Measurements from ENCODE around the gene PRKCQ. TPM values are rescaled to one million over a fixed set of nuclear protein-coding genes. Genes with fewer than 3 reads are reported as not detected.
"Not testable (repeated sequence)": the region's sequence is repeated elsewhere in the genome, so short reads cannot be mapped to it uniquely, and the experiment has no call there.

PRKCQ gene
- total RNA-seq, 2 donors from 2014 or later = 42.9 to 49.2 TPM

GRCh38 chr10:6465854-6466601 is 114.0 kb downstream of the PRKCQ start:
- H3K4me1 Mint-ChIP-seq (ENCODE audit: low read depth) = peaks cover 40% of the 10 kb centered on the region
- H3K9me3 Mint-ChIP-seq = peaks cover 4 to 5% of the 10 kb centered on the region in 2 donors
- peak; percentile 25 to 37 for DNase-seq
- H3K4me3 Mint-ChIP-seq = peak overlapping the region; percentile 33 to 51
- peaks cover 26 to 43% of the 10 kb centered on the region in 2 donors for H3K36me3 Mint-ChIP-seq (ENCODE audit: insufficient read depth in 2 of 2)
- no peaks in the 10 kb centered on the region for H3K27me3 Mint-ChIP-seq (ENCODE audit: low read depth)
- ATAC-seq (replicated peaks in 1 of 2) = peak; percentile 83 to 84
- peak overlapping the region; percentile 21 for H3K27ac Mint-ChIP-seq

GRCh38 chr10:6465437-6465836 is 114.6 kb downstream of the PRKCQ start:
- peak overlapping the region; percentile 21 for H3K27ac Mint-ChIP-seq
- DNase-seq = no peak

GRCh38 chr10:6464862-6465430 is 115.1 kb downstream of the PRKCQ start:
- H3K9me3 Mint-ChIP-seq = peaks cover 7 to 9% of the 10 kb centered on the region in 2 donors
- peaks cover 26 to 47% of the 10 kb centered on the region in 2 donors for H3K36me3 Mint-ChIP-seq (ENCODE audit: insufficient read depth in 2 of 2)
- no peak for ATAC-seq (replicated peaks in 1 of 2)
- no peaks in the 10 kb centered on the region for H3K27me3 Mint-ChIP-seq (ENCODE audit: low read depth)
- H3K27ac Mint-ChIP-seq = no peak overlapping the region
- H3K4me3 Mint-ChIP-seq = no peak overlapping the region
- no peak for DNase-seq
- peaks cover 29% of the 10 kb centered on the region for H3K4me1 Mint-ChIP-seq (ENCODE audit: low read depth)

More at GRCh38 chr10:6465437-6465836, 114.6 kb downstream of the PRKCQ start:
- Mint-ChIP-seq H3K27me3 (ENCODE audit: low read depth) (no peaks in the 10 kb centered on the region), H3K9me3 (peaks cover 9% of the 10 kb centered on the region in 2 donors), H3K36me3 (ENCODE audit: insufficient read depth in 2 of 2) (peaks cover 31 to 47% of the 10 kb centered on the region in 2 donors), H3K4me3 (peak overlapping the region; percentile 33 to 51), H3K4me1 (ENCODE audit: low read depth) (peaks cover 34% of the 10 kb centered on the region)
- ATAC-seq (replicated peaks in 1 of 2) = no peak

GRCh38 chr10:6463366-6463765 is 116.7 kb downstream of the PRKCQ start:
- no peak for DNase-seq
- no peak for ATAC-seq (replicated peaks in 1 of 2)
- Mint-ChIP-seq H3K36me3 (ENCODE audit: insufficient read depth in 2 of 2) (peaks cover 32 to 58% of the 10 kb centered on the region in 2 donors), H3K27me3 (ENCODE audit: low read depth) (no peaks in the 10 kb centered on the region), H3K27ac (no peak overlapping the region), H3K4me1 (ENCODE audit: low read depth) (peaks cover 36% of the 10 kb centered on the region), H3K4me3 (no peak overlapping the region), H3K9me3 (peaks cover 5 to 13% of the 10 kb centered on the region in 2 donors)

- ATAC-seq (replicated peaks in 1 of 2) = no peak
- Mint-ChIP-seq H3K9me3 (peaks cover 5 to 13% of the 10 kb centered on the region in 2 donors), H3K36me3 (ENCODE audit: insufficient read depth in 2 of 2) (peaks cover 28 to 62% of the 10 kb centered on the region in 2 donors), H3K4me1 (ENCODE audit: low read depth) (peaks cover 42% of the 10 kb centered on the region), H3K4me3 (no peak overlapping the region), H3K27me3 (ENCODE audit: low read depth) (no peaks in the 10 kb centered on the region), H3K27ac (no peak overlapping the region)
- DNase-seq = no peak
These were observed 118.1 kb downstream of the PRKCQ start for GRCh38 chr10:6461961-6462360.

GRCh38 chr10:6460861-6461409 is 119.1 kb downstream of the PRKCQ start:
- Mint-ChIP-seq H3K27me3 (ENCODE audit: low read depth) (no peaks in the 10 kb centered on the region), H3K27ac (no peak overlapping the region), H3K36me3 (ENCODE audit: insufficient read depth in 2 of 2) (peaks cover 28 to 62% of the 10 kb centered on the region in 2 donors), H3K4me3 (no peak overlapping the region), H3K4me1 (ENCODE audit: low read depth) (peaks cover 32% of the 10 kb centered on the region), H3K9me3 (peaks cover 5 to 13% of the 10 kb centered on the region in 2 donors)
- ATAC-seq (replicated peaks in 1 of 2) (no peak), DNase-seq (no peak)

GRCh38 chr10:6458814-6459213 is 121.3 kb downstream of the PRKCQ start:
- Mint-ChIP-seq H3K27me3 (ENCODE audit: low read depth) (no peaks in the 10 kb centered on the region), H3K27ac (peak overlapping the region; percentile 26), H3K9me3 (peaks cover 5 to 13% of the 10 kb centered on the region in 2 donors), H3K4me3 (no peak overlapping the region), H3K4me1 (ENCODE audit: low read depth) (peaks cover 17% of the 10 kb centered on the region), H3K36me3 (ENCODE audit: insufficient read depth in 2 of 2) (peaks cover 37 to 75% of the 10 kb centered on the region in 2 donors)
- ATAC-seq (replicated peaks in 1 of 2) (peak in 1 of 2 donors; percentile 30), DNase-seq (peak in 1 of 2 donors; percentile 7)

- no peak for ATAC-seq (replicated peaks in 1 of 2)
- Mint-ChIP-seq H3K27me3 (ENCODE audit: low read depth) (no peaks in the 10 kb centered on the region), H3K36me3 (ENCODE audit: insufficient read depth in 2 of 2) (peaks cover 34 to 70% of the 10 kb centered on the region in 2 donors), H3K9me3 (peaks cover 5 to 13% of the 10 kb centered on the region in 2 donors), H3K27ac (peak overlapping the region; percentile 31), H3K4me3 (no peak overlapping the region), H3K4me1 (ENCODE audit: low read depth) (peaks cover 17% of the 10 kb centered on the region)
- no peak for DNase-seq
These were observed 122.7 kb downstream of the PRKCQ start for GRCh38 chr10:6457376-6457775.

GRCh38 chr10:6456067-6456466 is 124.0 kb downstream of the PRKCQ start:
- DNase-seq = no peak
- no peak overlapping the region for H3K4me3 Mint-ChIP-seq
- H3K27ac Mint-ChIP-seq = peak overlapping the region; percentile 17
- peaks cover 4 to 9% of the 10 kb centered on the region in 2 donors for H3K9me3 Mint-ChIP-seq
- peaks cover 30 to 64% of the 10 kb centered on the region in 2 donors for H3K36me3 Mint-ChIP-seq (ENCODE audit: insufficient read depth in 2 of 2)
- ATAC-seq (replicated peaks in 1 of 2) = no peak
- H3K27me3 Mint-ChIP-seq (ENCODE audit: low read depth) = no peaks in the 10 kb centered on the region
- H3K4me1 Mint-ChIP-seq (ENCODE audit: low read depth) = peaks cover 17% of the 10 kb centered on the region

- Mint-ChIP-seq H3K36me3 (ENCODE audit: insufficient read depth in 2 of 2) (peaks cover 25 to 62% of the 10 kb centered on the region in 2 donors), H3K4me3 (no peak overlapping the region), H3K9me3 (peaks cover 0 to 4% of the 10 kb centered on the region in 2 donors), H3K4me1 (ENCODE audit: low read depth) (peaks cover 17% of the 10 kb centered on the region), H3K27ac (peak overlapping the region; percentile 17), H3K27me3 (ENCODE audit: low read depth) (no peaks in the 10 kb centered on the region)
- DNase-seq (no peak), ATAC-seq (replicated peaks in 1 of 2) (no peak)
These were observed 124.5 kb downstream of the PRKCQ start for GRCh38 chr10:6455592-6455991.

- ATAC-seq (replicated peaks in 1 of 2) = no peak
- Mint-ChIP-seq H3K9me3 (no peaks in the 10 kb centered on the region), H3K27ac (no peak overlapping the region), H3K4me1 (ENCODE audit: low read depth) (peaks cover 31% of the 10 kb centered on the region), H3K27me3 (ENCODE audit: low read depth) (no peaks in the 10 kb centered on the region), H3K4me3 (no peak overlapping the region), H3K36me3 (ENCODE audit: insufficient read depth in 2 of 2) (peaks cover 9 to 32% of the 10 kb centered on the region in 2 donors)
- DNase-seq = no peak
These were observed 133.4 kb downstream of the PRKCQ start for GRCh38 chr10:6446711-6447110.

- Mint-ChIP-seq H3K27me3 (ENCODE audit: low read depth) (no peaks in the 10 kb centered on the region), H3K9me3 (no peaks in the 10 kb centered on the region), H3K4me3 (no peak overlapping the region), H3K27ac (peak overlapping the region; percentile 32), H3K36me3 (ENCODE audit: insufficient read depth in 2 of 2) (peaks cover 10 to 33% of the 10 kb centered on the region in 2 donors), H3K4me1 (ENCODE audit: low read depth) (peaks cover 37% of the 10 kb centered on the region)
- ATAC-seq (replicated peaks in 1 of 2) (peak; percentile 38 to 47), DNase-seq (peak; percentile 44 to 56)
These were observed 134.3 kb downstream of the PRKCQ start for GRCh38 chr10:6445671-6446316.

- not testable (repeated sequence) for H3K4me3 Mint-ChIP-seq; H3K9me3 Mint-ChIP-seq; H3K27me3 Mint-ChIP-seq (ENCODE audit: low read depth); DNase-seq; ATAC-seq (replicated peaks in 1 of 2)
- Mint-ChIP-seq H3K36me3 (ENCODE audit: insufficient read depth in 2 of 2) (peaks cover 6 to 35% of the 10 kb centered on the region in 2 donors), H3K4me1 (ENCODE audit: low read depth) (peaks cover 29% of the 10 kb centered on the region), H3K27ac (peak overlapping the region; percentile 22)
These were observed 140.2 kb downstream of the PRKCQ start for GRCh38 chr10:6439875-6440274.

All from activated T-cell treated with anti-CD3 and anti-CD28 coated beads, Interleukin-2, amount 50 U/mL, for 72 hours (primary cell).